GM19395 (cell line): ENCODE measurements around the gene ENO2.
"Not testable (repeated sequence)": the region's sequence is repeated elsewhere in the genome, so short reads cannot be mapped to it uniquely, and the experiment has no call there.

Experiments
- ATAC-seq: cut with Tn5 transposase; IDR thresholded peaks from one replicate; pipeline ENCODE4 v1.9.1; 2021; ENCODE audit warnings: mild to moderate bottlenecking, moderate library complexity; ENCODE audit not compliant: unreplicated experiment

Gene ENO2

GRCh38 chr12:6914246-6914946 lies at the start of gene ENO2:
Gene ENO2 (plus strand): TSS chr12:6914580. CDS start chr12:6915833, 1,253 bp downstream.
- ATAC-seq: peak; percentile 73

- not testable (repeated sequence) for ATAC-seq
Observed at GRCh38 chr12:6865307-6865706, 49.1 kb upstream of the ENO2 start.

GRCh38 chr12:6866163-6866919 lies 48.0 kb upstream of the ENO2 start:
- no peak for ATAC-seq

- ATAC-seq: peak; percentile 6
Observed at GRCh38 chr12:6866920-6867412, 47.4 kb upstream of the ENO2 start.

GRCh38 chr12:6867413-6868210 lies 46.8 kb upstream of the ENO2 start, which contains the start of gene TPI1:
Gene TPI1 (plus strand): TSS chr12:6867531. CDS start chr12:6867567, 36 bp downstream.
- ATAC-seq: peak; percentile 54

GRCh38 chr12:6868211-6869048 lies 46.0 kb upstream of the ENO2 start:
- no peak for ATAC-seq

GRCh38 chr12:6869049-6870021 lies 45.0 kb upstream of the ENO2 start:
- no peak for ATAC-seq

- not testable (repeated sequence) for ATAC-seq
Observed at GRCh38 chr12:6870304-6870703, 44.1 kb upstream of the ENO2 start.

GRCh38 chr12:6871052-6871957 lies 43.1 kb upstream of the ENO2 start:
- no peak for ATAC-seq

- peak; percentile 20 for ATAC-seq
Observed at GRCh38 chr12:6872073-6873048, 42.0 kb upstream of the ENO2 start.

GRCh38 chr12:6873094-6874014 lies 41.0 kb upstream of the ENO2 start, which contains the start of gene SPSB2:
Gene SPSB2 (minus strand): TSS chr12:6873303. CDS start chr12:6872901, 402 bp downstream.
- ATAC-seq: peak; percentile 64

GRCh38 chr12:6874015-6874368 lies 40.4 kb upstream of the ENO2 start:
- not testable (repeated sequence) for ATAC-seq

GRCh38 chr12:6879824-6880223 lies 34.6 kb upstream of the ENO2 start:
- not testable (repeated sequence) for ATAC-seq

GRCh38 chr12:6883252-6883651 lies 31.1 kb upstream of the ENO2 start:
- no peak for ATAC-seq

- no peak for ATAC-seq
Observed at GRCh38 chr12:6883683-6884082, 30.7 kb upstream of the ENO2 start.

GRCh38 chr12:6884539-6884938 lies 29.8 kb upstream of the ENO2 start:
- ATAC-seq: no peak
